HG03565 (cell line): ENCODE data around the gene LUZP2.

Source experiments
- ATAC-seq: cut with Tn5 transposase; IDR thresholded peaks from one replicate; pipeline ENCODE4 v1.9.1; 2021; ENCODE audit warnings: mild to moderate bottlenecking, moderate library complexity; ENCODE audit not compliant: unreplicated experiment

The LUZP2 gene

DNA sequence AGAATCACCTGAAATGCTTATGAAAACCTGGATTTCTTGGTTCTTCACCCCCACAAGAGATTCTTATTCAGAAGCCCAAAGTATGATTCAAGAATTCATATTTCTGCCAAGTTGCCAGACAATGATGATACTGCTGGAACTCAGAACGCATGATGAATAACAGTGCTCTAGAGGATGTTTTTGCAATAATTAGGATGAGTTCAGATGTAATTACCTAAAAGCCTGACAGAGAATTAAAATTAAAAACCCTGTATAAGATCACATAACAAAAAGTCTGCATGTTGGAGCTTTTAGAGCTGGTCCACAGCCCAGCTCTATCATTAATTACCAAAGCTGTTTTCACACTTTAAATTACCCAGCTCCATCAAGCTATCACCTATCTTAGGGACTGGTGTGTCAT lies 211.8 kb downstream of the LUZP2 start:
- no peak for ATAC-seq

DNA sequence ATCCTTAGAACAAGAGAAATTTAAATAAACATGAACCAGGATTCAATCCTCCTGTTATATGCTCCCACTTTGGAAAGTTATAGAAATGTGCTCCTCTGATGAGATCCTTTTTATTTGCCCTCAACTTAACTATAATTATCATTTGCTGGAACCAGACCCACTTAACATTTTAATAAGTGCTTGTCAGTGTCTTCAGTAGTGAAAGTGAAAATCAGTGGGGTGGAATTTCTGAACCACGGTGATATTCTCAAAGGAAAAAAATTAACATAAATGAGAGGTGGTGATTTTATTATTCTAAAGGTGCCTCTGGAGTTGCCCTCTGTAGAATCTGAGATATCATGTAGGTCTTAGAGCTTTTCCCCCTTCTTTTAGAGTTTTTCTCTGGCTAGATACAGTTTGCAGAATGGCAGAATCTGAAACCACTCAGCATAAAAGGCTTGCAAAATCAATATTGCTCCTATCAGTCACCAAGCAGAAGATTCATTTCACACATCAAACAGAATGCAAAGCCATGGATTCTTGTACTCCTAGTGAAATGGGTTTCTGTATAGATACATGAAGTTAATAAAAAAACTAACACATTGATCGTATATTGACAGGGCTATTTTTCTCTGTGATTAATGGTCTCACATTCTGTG lies 213.2 kb downstream of the LUZP2 start:
- no peak for ATAC-seq

DNA sequence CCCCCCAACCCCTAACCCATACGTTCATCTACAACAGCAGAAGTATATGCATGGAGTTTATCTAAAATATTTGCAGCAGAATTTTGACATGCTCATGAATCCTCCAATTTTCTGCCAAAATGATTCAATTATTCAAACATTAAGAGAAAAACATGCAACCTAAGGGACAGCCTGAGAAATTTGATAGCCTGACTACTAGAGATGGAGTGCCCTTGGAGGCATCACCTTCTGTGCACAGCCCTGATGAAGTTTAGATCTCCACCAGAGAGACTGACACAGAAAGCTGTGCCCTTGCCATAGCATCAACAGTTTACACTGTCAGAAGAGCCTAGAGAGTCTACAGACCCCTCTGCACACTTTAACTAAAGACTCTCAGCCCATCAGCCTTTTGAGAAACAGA lies 217.7 kb downstream of the LUZP2 start:
- ATAC-seq = no peak

DNA sequence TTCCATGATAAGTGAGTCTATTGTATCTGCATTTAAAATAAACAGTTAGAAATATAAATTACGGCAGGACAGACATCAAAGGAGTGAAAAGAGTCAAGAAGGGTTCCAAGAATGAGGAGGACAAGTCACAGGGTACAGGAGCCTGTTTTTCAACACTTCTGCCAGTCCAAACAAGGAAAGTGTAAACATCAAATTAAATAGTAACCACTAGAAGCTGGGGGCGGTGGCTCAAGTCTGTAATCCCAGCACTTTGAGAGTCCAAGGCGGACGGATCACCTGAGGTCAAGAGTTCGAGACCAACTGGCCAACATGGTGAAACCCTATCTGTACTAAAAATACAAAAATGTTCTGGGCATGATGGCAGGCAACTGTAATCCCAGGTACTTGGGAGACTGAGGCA lies 219.6 kb downstream of the LUZP2 start:
- no peak for ATAC-seq

DNA sequence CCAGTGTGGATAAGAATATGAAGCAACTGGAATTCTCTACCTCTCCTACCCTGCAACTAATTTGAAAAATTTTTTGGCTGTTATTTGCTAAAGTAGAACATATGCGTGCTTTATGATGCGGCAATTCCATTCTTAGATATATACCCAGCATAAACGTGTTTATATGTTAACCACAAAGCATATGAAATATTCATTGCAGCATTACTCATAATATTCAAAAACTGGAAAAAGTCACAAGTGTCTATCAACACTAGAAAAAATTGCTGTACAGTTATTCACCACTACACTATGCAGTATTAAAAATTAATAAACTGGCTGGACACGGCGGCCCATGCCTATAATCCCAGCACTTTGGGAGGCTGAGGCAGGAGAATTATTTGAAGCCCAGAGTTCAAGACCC lies 226.4 kb downstream of the LUZP2 start:
- no peak for ATAC-seq

DNA sequence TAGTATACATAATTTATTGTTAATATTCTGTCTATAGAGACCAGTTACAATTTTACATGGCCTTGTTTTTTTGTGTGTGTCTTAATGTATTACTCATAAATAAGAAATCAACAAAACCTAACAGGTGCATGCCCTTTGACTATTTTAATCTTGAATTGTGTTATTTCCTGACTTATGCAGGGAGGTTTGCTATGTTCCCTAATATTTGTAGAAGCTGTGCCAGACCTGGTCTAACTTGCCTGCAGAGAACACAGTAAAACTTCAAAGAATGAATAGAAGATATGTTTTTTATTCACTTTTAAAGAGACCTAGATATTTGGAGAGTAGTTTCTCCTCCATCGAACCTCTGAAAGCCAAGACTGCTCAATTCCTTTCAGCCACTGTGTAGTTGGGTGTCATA lies 234.7 kb downstream of the LUZP2 start:
- no peak for ATAC-seq

DNA sequence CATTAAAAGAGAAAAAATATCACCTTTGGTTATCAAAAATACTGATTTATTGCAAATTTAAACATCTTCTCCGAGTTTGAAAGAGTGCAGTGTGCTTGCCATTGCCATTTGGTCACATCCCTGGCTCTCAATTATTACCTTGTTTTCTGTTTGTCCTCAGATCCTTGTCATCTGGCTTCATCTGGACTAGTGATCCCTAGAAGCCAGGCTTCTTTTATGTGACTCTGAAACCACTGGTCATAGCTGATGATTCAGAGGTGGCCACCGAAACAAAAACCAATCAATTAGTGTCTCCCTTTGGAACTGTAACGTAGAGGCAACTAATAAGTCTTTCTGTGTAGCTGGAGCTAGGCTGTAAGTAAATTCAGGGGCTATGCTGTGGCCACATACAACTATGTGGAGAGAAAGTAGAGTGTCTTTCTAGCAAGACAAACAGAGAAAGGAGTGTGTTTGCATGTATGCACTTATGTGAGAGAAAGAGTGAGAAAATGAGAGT lies 237.9 kb downstream of the LUZP2 start:
- no peak for ATAC-seq

DNA sequence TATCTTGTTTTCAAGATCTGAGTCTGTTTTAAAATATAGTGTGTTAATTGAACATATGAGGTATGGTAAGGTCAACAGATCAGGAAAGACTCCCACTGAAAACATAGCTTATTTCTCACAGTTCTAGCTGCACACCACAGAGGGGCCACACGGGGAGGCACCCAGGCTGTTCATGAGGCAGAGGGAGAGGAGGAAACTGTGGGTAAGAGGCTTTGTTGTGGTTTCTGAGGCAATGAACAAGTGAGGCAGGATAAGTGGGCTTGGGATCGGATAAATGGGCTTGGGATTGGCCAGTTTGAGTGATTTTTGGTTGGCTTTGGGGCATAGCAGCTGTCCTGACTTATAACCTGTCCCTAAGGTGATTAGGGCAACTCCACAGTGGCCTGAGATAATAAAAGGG lies 242.1 kb downstream of the LUZP2 start:
- ATAC-seq = no peak

DNA sequence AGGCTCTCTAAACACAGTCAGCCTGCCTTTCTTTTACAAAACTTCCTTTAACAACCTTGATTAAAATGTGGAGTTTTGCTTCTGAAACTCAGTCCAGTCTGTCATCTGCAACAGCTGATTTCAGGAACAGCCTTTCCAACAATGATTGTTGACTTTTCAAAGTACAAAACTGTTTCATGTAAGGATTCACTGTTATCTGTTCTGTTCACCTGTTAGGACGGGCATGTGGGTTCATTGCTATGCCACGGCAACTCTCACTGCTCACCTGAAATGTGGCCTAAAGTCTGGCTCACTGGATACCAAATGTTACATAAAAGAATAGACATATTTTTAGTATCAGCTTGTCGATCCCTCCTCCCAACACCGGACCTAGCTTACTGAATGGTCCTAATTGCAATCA lies 242.8 kb downstream of the LUZP2 start:
- ATAC-seq = no peak

DNA sequence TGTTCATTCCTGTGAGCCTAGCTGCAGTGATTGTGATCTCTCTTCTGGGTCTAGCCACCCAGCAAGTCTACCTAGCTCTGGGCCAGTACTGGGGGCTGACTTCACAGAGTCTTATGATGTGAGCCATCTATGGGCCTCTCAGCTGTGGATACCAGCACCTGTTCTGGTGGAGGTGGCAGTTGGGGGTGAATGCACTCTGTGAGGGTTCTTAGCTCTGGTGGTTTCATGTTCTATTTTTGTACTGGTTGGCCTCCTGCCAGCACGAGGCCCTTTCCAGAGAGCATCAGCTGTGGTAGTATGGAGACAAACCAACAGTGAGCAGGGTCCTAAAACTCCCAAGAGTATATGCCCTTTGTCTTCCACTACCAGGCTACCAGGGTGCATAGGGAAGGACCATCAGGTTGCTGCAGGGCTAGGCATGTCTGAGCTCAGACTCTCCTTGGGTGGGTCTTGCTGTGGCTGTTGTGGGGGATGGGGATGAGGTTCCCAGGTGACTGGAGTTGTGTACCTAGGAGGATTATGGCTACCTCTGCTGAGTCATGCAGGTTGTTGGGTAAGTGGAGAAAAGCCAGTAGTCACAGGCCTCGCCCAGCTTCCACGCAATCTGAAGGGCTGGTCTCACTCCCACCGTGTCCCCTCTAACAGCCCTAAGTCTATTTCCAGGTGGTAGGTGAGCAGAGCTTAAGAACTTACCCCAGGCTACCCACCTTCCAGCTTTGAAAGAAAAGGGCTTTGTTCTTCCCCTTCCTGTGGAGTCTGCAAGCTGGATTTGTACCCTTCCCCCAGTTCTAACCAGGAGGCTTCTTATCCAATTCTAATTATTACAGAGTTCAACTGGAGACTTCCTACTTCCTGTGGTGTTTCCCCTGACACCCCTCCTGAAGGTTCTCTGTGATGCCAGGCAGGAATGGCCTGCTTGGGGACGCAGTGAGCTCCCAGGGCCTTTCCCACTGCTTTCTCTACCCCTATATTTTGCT lies 250.7 kb downstream of the LUZP2 start:
- no peak for ATAC-seq

DNA sequence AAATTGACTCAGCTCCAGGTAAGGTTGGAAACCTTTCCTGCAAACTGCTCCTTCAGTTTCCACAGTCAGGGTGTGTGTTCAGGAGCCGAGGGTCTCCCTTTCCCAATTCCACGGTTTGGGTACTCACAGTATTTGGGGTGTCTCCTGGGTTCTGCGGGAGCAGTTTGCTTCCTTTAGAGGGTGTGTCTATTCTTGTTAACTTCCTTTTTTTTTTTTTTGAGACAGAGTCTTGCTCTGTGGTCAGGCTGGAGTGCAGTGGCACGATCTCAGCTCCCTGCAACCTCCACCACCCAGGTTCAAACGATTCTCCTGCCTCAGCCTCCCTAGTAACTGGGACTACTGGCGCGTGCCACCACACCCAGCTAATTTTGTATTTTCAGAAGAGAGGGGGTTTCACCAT lies 251.4 kb downstream of the LUZP2 start:
- ATAC-seq = no peak

DNA sequence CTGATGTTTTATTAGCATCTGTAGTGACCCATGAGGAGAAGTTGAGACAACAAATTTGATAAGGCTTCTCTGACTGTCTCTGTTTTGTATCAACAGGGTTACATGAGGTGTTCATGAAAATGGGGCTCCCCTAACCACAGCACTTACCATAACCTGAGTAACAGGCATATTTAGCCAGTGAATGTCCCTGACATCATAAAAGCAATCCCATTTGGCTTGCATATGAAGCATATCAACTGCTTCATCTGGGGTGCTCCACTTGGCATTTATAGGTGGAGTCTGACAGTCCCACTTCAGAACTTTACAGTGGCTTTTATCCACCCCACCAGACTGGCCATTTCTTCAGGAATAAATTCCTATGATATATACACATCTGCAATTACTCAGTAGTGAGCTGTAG lies 257.6 kb downstream of the LUZP2 start:
- no peak for ATAC-seq

DNA sequence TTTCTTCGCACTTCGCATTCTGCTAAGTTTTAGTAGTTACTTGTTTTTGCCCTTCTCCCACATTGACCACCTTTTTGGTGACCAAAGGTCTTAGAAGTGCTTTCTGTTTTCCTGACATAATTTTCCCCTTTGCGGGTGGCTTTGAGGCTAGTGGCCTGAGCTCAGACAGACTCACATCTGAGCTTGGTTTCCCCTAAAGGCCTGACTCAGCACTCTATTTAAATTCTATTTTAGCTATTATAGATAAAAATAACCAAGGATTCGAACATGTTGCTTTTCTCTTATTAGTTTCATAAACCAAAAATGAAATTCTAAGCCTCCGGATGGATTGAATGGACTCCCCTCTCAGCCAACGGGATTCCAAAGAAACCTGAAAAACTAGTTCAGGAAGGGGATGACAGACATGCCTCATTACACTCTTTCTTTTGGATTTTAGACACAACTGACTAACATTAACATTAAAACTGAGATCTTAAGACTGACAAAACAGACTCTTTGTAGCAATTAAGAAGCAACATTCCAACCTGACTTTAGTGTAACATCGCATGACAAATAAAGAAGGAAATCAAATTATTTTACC lies 258.5 kb downstream of the LUZP2 start:
- ATAC-seq = no peak

DNA sequence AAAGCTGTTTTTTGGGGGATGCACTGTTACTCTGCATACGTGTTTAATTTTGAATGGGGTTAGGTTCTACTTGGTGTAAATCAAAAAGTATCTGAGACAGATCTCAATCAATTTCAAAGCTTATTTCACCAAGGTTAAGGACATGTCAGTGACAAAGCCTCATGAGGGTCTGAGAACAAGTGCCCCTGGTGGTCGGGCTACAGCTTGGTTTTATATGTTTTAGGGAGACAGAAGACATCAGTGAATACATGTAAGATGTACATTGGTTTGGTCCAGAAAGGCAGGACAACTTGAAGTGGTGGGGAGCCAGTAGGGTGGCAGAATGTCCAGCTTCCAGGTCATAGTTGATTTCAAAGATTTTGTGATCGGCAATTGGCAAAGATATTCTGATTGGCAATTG lies 262.9 kb downstream of the LUZP2 start:
- ATAC-seq = no peak

DNA sequence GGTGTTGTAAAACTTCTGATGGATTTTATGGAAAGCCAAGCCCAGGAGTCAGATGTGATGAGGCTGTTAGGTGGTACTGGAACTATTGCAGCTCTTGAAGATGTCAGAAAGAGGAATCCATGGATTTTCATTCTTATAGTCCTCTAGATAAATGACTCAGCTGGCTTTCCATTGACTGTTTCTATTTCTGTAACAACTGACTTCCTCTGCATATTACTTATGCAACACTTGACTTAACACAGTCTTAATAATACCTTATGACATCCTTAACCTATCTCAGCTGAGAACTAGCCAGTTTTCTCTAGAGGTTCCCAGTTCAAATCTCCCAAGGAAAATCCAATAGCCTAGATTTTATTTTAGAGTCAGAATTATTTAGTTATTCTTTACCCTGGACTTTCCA lies 263.8 kb downstream of the LUZP2 start:
- no peak for ATAC-seq

DNA sequence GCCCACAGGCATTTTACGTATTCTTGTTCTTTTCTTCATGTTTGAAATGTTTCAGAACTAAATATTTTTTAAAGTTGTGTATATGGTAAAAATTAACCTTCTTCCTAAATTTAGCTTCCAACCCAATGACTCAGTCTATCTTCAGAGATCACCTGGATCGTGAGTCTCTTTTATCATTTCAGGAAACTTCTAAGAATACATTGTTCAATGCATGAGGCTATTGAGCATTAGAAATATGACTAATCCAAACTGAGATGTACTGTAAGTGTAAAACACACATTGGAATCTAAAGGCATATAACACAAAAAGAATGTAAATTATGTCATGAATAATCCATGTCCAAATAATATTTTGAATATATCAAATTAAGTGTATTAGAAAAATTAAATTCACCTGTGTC lies 265.2 kb downstream of the LUZP2 start:
- ATAC-seq = no peak

DNA sequence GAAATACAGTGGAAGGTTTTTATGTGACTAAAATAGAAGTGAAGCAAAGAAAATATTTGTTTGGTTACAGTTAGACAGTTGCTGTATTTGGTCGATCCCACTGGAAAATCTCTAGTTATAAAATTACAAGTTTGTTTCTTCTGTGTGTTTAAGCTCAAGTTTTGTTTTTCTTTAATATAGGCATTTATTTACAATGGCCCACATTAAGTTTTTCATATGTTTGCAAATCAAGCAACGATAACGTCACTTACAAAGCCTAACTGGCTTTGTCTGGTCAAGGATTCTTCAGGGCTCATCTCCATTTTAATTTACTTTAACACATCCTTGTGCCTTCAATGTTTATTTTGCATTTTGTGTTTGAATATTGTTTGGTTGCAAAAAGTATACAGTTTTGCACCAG lies 270.6 kb downstream of the LUZP2 start:
- ATAC-seq = no peak

DNA sequence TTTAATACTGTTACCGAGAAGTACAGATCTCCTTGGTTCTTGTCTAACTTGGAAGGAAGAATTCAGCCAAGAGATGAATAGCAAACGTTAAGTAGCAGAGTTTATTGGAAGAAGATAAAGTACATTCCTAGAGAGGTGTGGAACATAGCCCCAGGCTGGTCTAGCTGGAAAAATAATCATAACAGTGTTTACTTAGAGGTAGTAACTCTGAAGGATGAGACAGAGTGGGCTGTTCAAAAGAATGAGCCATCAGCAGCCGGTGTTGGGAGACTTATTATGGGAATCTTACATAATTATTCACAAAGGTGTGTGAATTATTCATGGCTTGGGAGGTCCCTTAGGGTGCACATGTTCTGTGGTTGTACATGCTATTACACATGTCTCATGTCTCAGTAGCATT lies 276.5 kb downstream of the LUZP2 start:
- ATAC-seq = no peak

DNA sequence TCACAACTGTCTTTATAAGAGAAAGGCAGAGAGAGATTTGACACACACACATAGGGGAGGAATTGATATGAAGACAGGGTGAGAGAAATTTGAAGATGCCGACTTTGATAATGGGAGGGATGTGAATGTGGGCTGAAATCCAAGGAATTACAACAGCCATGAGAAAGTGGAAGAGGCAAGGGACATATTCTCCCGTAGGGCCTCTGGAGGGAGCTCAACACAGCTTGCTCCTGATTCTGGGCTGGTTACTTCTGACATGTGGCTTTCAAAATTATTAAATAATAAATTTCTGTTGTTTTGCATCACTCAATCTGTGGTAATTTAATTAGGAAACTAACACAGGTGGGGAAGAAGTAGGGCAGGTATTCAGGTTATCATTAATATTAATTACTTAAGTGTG lies 282.9 kb downstream of the LUZP2 start:
- ATAC-seq = no peak

DNA sequence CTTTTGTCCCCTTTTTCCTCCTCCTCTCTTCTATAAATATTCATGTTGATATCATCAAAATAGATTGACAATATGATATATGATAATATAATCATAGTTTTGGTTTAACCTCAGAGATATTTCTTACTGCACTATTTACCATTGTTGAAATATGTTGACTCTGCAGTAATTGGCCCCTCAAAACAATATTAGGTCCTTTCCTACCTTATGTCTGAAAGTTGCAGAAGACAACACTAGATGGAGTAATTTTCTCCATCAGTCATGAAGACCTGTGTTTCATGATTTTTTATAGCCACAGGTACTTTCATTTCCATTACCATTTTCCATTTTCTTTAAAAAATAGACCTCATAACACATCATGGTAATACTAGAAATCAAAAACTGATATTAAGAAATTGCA lies 284.4 kb downstream of the LUZP2 start:
- ATAC-seq = no peak

DNA sequence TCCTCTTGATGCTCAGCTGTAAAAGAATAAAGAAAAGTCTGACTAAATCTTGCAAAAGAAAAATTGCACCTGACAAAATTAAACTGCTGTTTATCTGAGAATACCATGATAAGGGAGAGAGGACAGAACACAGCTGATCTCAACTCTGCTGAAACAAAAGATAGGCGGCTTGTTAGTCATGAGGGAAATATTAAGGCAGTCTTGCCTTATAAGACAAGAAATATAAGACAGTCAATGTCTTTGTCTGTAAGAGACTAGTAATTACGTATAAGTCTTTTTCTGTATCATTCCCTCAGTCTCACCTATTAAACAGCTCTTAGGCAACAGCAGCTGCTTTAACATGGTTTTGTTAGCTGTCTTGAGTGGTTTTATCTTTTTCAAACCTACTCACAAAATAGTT lies 296.6 kb downstream of the LUZP2 start:
- ATAC-seq = no peak

DNA sequence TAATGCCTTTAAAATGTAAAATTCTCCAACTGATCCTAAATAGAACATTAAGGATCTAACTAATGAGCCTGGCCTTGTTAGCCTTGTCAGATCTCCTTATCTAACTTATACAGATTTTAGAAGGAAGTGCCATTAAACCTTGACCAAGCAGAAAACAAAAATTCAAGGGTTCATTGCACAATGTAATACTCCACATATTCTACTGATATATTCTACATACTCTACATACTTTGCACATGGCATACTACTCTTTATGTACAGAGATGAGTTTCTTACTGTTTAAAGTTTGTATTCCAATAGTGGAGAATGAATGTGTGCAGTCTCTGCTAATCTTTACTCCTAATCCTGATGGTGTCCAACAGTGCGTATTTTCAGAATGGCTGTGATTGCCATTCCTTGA lies 297.2 kb downstream of the LUZP2 start:
- no peak for ATAC-seq
